IMR-90 (cell line): ENCODE data around the gene OR6X1. TPM values are rescaled to one million over a fixed set of nuclear protein-coding genes. Genes with fewer than 3 reads are reported as not detected.
A peak's percentile ranks its signal among the peaks of the same experiment; 100 is the strongest.

Experiments used
- ATAC-seq: fragments of 200-7000 bp; cut with Tn5 transposase; 2 replicates; pipeline ENCODE4 v1.9.1; 2020; ENCODE audit warnings: low read depth, mild to moderate bottlenecking, moderate library complexity
- BruUV-seq: library from RNA; stranded (reverse); fragments of 400-500 nt; replicated peaks from 2 replicates; lab custom pipeline; 2021; lab: Mats Ljungman, UMichigan
- CTCF ChIA-PET: fragments of 300-600 bp; formaldehyde crosslinking; extraction: SDS; loops from one replicate; lab custom pipeline; 2021; ENCODE audit warnings: antibody characterized with exemption; lab: Yijun Ruan, JAX
- POLR2A ChIA-PET: fragments of 300-600 bp; sonication (Branson Sonifier 250); formaldehyde crosslinking; loops from one replicate; lab custom pipeline; 2022; ENCODE audit warnings: antibody characterized with exemption; ENCODE audit not compliant: unreplicated experiment; lab: Charles Lee
- DNase-seq: peaks from one replicate; pipeline ENCODE4 v3.0.0; 2013
- H2AFZ ChIP-seq: replicated peaks from 2 replicates; pipeline ENCODE3; 2013; ENCODE audit warnings: low read length, mild to moderate bottlenecking; ENCODE audit not compliant: poor library complexity
- H2AK5ac ChIP-seq: 2 replicates; pipeline ENCODE4 v1.6.1; 2013; ENCODE audit warnings: low read depth, low read length, inconsistent platforms
- H2AK9ac ChIP-seq: replicated peaks from 2 replicates; pipeline ENCODE3; 2013; ENCODE audit warnings: mild to moderate bottlenecking, low read depth, low read length, moderate library complexity; ENCODE audit not compliant: poor library complexity
- H2BK120ac ChIP-seq: 2 replicates; pipeline ENCODE4 v1.6.1; 2013; ENCODE audit warnings: low read depth, low read length, inconsistent platforms
- H2BK15ac ChIP-seq: 3 replicates; pipeline ENCODE4 v1.6.1; 2013; ENCODE audit warnings: low read depth, low read length, inconsistent platforms
- H2BK20ac ChIP-seq: 2 replicates; pipeline ENCODE4 v1.6.1; 2013; ENCODE audit warnings: low read depth, mild to moderate bottlenecking, inconsistent platforms, low read length, moderate library complexity
- H2BK5ac ChIP-seq: 2 replicates; pipeline ENCODE4 v1.6.1; 2013; ENCODE audit warnings: mild to moderate bottlenecking, low read depth, low read length, inconsistent platforms; ENCODE audit not compliant: poor library complexity, severe bottlenecking
- H3K14ac ChIP-seq: replicated peaks from 2 replicates; pipeline ENCODE4 v1.6.1; 2013; ENCODE audit warnings: low read depth, low read length, inconsistent platforms
- H3K18ac ChIP-seq: 2 replicates; pipeline ENCODE4 v1.6.1; 2013; ENCODE audit warnings: low read depth, low read length, control low read depth
- H3K23ac ChIP-seq: 2 replicates; pipeline ENCODE4 v1.6.1; 2013; ENCODE audit warnings: low read depth, low read length, inconsistent platforms
- H3K27ac ChIP-seq: 2 replicates; pipeline ENCODE4 v1.5.1; 2013; ENCODE audit warnings: mild to moderate bottlenecking, control low read depth, low read length; ENCODE audit not compliant: insufficient read depth
- H3K27me3 ChIP-seq: 2 replicates; pipeline ENCODE4 v1.6.1; 2013; ENCODE audit warnings: low read length; ENCODE audit not compliant: control insufficient read depth, insufficient read depth
- H3K36me3 ChIP-seq: 2 replicates; pipeline ENCODE4 v1.6.1; 2013; ENCODE audit warnings: low read length, mixed read lengths; ENCODE audit not compliant: control insufficient read depth, insufficient read depth
- H3K4ac ChIP-seq: 2 replicates; pipeline ENCODE4 v1.6.1; 2013; ENCODE audit warnings: low read depth, low read length, inconsistent platforms
- H3K4me1 ChIP-seq: 2 replicates; pipeline ENCODE4 v1.6.1; 2013; ENCODE audit warnings: low read length, mixed read lengths; ENCODE audit not compliant: control insufficient read depth, insufficient read depth
- H3K4me2 ChIP-seq: 2 replicates; pipeline ENCODE4 v1.6.1; 2013; ENCODE audit warnings: low read depth, mild to moderate bottlenecking, control low read depth, low read length, moderate library complexity
- H3K4me3 ChIP-seq: 2 replicates; pipeline ENCODE4 v1.5.1; 2013; ENCODE audit warnings: low read depth, mild to moderate bottlenecking, control low read depth, low read length, moderate library complexity; ENCODE audit not compliant: insufficient read depth
- H3K56ac ChIP-seq: 2 replicates; pipeline ENCODE4 v1.6.1; 2013; ENCODE audit warnings: low read length, inconsistent platforms; ENCODE audit not compliant: insufficient read depth; ENCODE audit errors: extremely low read depth
- H3K79me1 ChIP-seq, 2 experiments: 2 replicates each; pipeline ENCODE4 v1.6.1; 2013; ENCODE audit warnings: low read length in 2 of 2, inconsistent platforms in 1 of 2, low read depth in 1 of 2
- H3K9ac ChIP-seq: 2 replicates; pipeline ENCODE4 v1.6.1; 2013; ENCODE audit warnings: low read depth, low read length, control low read depth
- H3K9me1 ChIP-seq: 2 replicates; pipeline ENCODE4 v1.6.1; 2013; ENCODE audit warnings: low read length, inconsistent platforms; ENCODE audit not compliant: insufficient read depth
- H3K9me3 ChIP-seq: 2 replicates; pipeline ENCODE4 v1.6.1; 2013; ENCODE audit warnings: low read length; ENCODE audit not compliant: control insufficient read depth, insufficient read depth
- H4K20me1 ChIP-seq: 2 replicates; pipeline ENCODE4 v1.6.1; 2013; ENCODE audit warnings: low read length, inconsistent platforms; ENCODE audit not compliant: insufficient read depth
- H4K5ac ChIP-seq: 2 replicates; pipeline ENCODE4 v1.6.1; 2013; ENCODE audit warnings: mild to moderate bottlenecking, low read depth, low read length, control low read depth
- H4K8ac ChIP-seq, 2 experiments: 2 replicates each; pipeline ENCODE4 v1.6.1; 2013; ENCODE audit warnings: low read depth in 2 of 2, low read length in 2 of 2, control low read depth in 1 of 2, inconsistent platforms in 1 of 2
- H4K91ac ChIP-seq: 2 replicates; pipeline ENCODE4 v1.6.1; 2013; ENCODE audit warnings: low read depth, low read length, inconsistent platforms; ENCODE audit not compliant: insufficient read depth
- BHLHE40 ChIP-seq: fragments of 150-350 bp; IDR thresholded peaks from 2 replicates; pipeline ENCODE4 v1.6.1; 2016; ENCODE audit warnings: mild to moderate bottlenecking, low read depth, low read length
- CEBPB ChIP-seq: IDR thresholded peaks from 2 replicates; pipeline ENCODE4 v1.6.1; 2012; ENCODE audit warnings: low read depth, low read length, improper control_type of control experiment
- MAFK ChIP-seq: IDR thresholded peaks from 2 replicates; pipeline ENCODE4 v1.6.1; 2012; ENCODE audit warnings: low read depth, low read length, improper control_type of control experiment
- POLR2A ChIP-seq: IDR thresholded peaks from 2 replicates; pipeline ENCODE4 v1.6.1; 2012; ENCODE audit warnings: mild to moderate bottlenecking, low read depth, low read length
- RCOR1 ChIP-seq: IDR thresholded peaks from 2 replicates; pipeline ENCODE4 v1.6.1; 2012; ENCODE audit warnings: mild to moderate bottlenecking, low read length, improper control_type of control experiment; ENCODE audit not compliant: insufficient replicate concordance
- USF2 ChIP-seq: fragments of 150-350 bp; IDR thresholded peaks from 2 replicates; pipeline ENCODE4 v1.6.1; 2017; ENCODE audit warnings: mild to moderate bottlenecking, antibody characterized with exemption, low read length, low read depth
- WGBS, 2 experiments: methylation state at CpG; one replicate each; pipeline versions ENCODE4 v1.1.5 to v1.1.7; 2013; ENCODE audit warnings: missing lambda C conversion rate in 2 of 2; ENCODE audit not compliant: insufficient read length in 1 of 2; ENCODE audit errors: extremely low coverage in 2 of 2; 5-methylcytosine and 5-hydroxymethylcytosine counted together
- dilution Hi-C: fragments of 300-500 bp; cut with HindIII; formaldehyde crosslinking; loops from one replicate; pipeline ENCODE4 v1.14.3; 2018; ENCODE audit warnings: low sequenced_read_pairs; ENCODE audit not compliant: unreplicated experiment
- in situ Hi-C: fragments of 300-500 bp; cut with MboI; formaldehyde crosslinking; loops from 3 replicates; pipeline ENCODE4 v1.14.3; 2019; ENCODE audit warnings: low sequenced_read_pairs, inconsistent platforms, mixed read lengths
- intact Hi-C: fragments of 100-400 bp; cut with micrococcal nuclease; formaldehyde crosslinking; loops from 2 replicates; pipeline ENCODE4 v1.10.0; 2022
- polyA plus RNA-seq, 3 experiments: library from polyadenylated mRNA; depleted of rRNA; stranded (reverse); fragments of >200 nt; gene quantifications; 2 replicates each; pipeline ENCODE4 v1.2.3, GENCODE V29; 2012; ENCODE audit warnings: low replicate concordance in 1 of 3
- total RNA-seq: library from RNA; depleted of rRNA; stranded (reverse); fragments of >200 nt; gene quantifications from 2 replicates; pipeline ENCODE4 v1.2.3, GENCODE V29; 2012
- TF ChIP-seq, protein P1 (sequence below): conservative IDR thresholded peaks from 2 replicates; pipeline ENCODE4 v1.5.1; 2012; ENCODE audit warnings: mild to moderate bottlenecking, low read depth, low read length, improper control_type of control experiment

The OR6X1 gene
- total and polyA plus RNA-seq, 2 of the 4 experiments (the other 2 are of a cell fraction) = not detected

DNA sequence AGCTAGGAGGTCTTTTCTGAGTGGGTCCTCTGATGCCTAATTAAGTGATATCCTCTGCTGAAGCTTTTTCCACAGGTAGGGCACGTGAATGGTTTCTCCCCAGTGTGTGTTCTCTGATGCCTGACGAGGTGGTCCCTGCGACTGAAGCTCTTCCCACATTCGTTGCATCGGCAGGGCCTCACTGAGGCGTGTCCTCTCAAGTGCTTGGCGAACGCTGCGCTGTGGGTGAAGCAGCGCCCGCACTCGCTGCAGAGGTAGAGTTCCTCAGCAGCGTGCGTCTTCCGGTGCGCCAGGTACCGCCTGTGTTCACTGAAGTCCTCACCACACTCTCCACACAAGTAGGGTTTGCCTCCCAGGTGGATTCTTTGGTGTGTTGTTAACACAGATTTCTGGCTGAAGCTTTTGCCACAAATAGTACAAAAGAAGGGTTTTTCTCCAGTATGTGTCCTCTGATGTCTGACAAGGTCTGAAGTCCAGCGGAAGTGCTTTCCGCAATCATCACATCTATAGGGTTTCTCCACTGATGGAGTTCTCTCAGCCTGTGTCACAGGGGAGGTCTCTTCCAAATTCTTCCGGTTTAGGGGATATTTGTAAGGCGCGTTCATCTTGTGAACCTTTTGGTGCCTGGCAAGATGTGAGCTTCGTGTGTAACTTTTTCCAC, 28.2 kb downstream of the OR6X1 start:
- Histone ChIP-seq H3K4me1 (no peaks in the 10 kb centered on the region), H3K18ac (no peak overlapping the region), H3K23ac (no peak overlapping the region), H3K79me1 (0 out of 4 replicates have a peak, but pooled peaks cover 4 to 9% of the 10 kb centered on the region in 2 experiments), H3K14ac (no peak overlapping the region), H2AK9ac (no peak overlapping the region), H3K27ac (no peak overlapping the region), H4K20me1 (no peaks in the 10 kb centered on the region), H3K4me3 (no peak overlapping the region), H4K5ac (no peak overlapping the region), H3K9me3 (0 out of 2 replicates have a peak, but pooled peaks cover 2% of the 10 kb centered on the region), H3K36me3 (peaks cover 53% of the 10 kb centered on the region), H2BK15ac (no peak overlapping the region), H3K9me1 (peaks cover 6% of the 10 kb centered on the region; the same call in 1 of the 2 replicates), H2BK5ac (no peak overlapping the region), H3K4me2 (no peak overlapping the region), H3K4ac (no peak overlapping the region), H3K27me3 (no peaks in the 10 kb centered on the region), H2AFZ (no peak overlapping the region), H2BK20ac (no peak overlapping the region), H4K91ac (no peak overlapping the region), H3K9ac (no peak overlapping the region), H3K56ac (no peak overlapping the region), H2AK5ac (no peak overlapping the region), H4K8ac (no peak overlapping the region), H2BK120ac (no peak overlapping the region)
- no peak for DNase-seq
- CTCF ChIA-PET = no interaction called here
- in situ Hi-C loops = no loop called here
- TF ChIP-seq USF2 = no peak
- TF ChIP-seq, protein P1, sequence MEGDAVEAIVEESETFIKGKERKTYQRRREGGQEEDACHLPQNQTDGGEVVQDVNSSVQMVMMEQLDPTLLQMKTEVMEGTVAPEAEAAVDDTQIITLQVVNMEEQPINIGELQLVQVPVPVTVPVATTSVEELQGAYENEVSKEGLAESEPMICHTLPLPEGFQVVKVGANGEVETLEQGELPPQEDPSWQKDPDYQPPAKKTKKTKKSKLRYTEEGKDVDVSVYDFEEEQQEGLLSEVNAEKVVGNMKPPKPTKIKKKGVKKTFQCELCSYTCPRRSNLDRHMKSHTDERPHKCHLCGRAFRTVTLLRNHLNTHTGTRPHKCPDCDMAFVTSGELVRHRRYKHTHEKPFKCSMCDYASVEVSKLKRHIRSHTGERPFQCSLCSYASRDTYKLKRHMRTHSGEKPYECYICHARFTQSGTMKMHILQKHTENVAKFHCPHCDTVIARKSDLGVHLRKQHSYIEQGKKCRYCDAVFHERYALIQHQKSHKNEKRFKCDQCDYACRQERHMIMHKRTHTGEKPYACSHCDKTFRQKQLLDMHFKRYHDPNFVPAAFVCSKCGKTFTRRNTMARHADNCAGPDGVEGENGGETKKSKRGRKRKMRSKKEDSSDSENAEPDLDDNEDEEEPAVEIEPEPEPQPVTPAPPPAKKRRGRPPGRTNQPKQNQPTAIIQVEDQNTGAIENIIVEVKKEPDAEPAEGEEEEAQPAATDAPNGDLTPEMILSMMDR = no peak
- TF ChIP-seq BHLHE40 = no peak
- TF ChIP-seq POLR2A = no peak
- no peak for TF ChIP-seq RCOR1
- TF ChIP-seq CEBPB = no peak
- TF ChIP-seq MAFK = no peak
- intact Hi-C loops = no loop called here
- ATAC-seq = no peak
- BruUV-seq = TSS peak; percentile 39
- POLR2A ChIA-PET = no interaction called here
- dilution Hi-C loops = no loop called here
- WGBS, 2 experiments = 100% methylated on average over 10 of the region's 23 CpGs; no CpG with 5 or more reads in 1 of the 2 experiments
